Skeletal muscle satellite cell (primary cell): ENCODE measurements around the gene SF3B1. TPM values are rescaled to one million over a fixed set of nuclear protein-coding genes. Genes with fewer than 3 reads are reported as not detected.
"Not testable (repeated sequence)": the region's sequence is repeated elsewhere in the genome, so short reads cannot be mapped to it uniquely, and the experiment has no call there.

Experiments
- H3K27me3 ChIP-seq: 2 replicates; pipeline ENCODE4 v1.7.0; 2013; ENCODE audit warnings: low read length; ENCODE audit not compliant: control insufficient read depth, insufficient read depth
- H3K36me3 ChIP-seq: 2 replicates; pipeline ENCODE4 v1.7.0; 2013; ENCODE audit warnings: mild to moderate bottlenecking, control low read depth, low read length; ENCODE audit not compliant: insufficient read depth
- H3K4me1 ChIP-seq: 2 replicates; pipeline ENCODE4 v1.7.0; 2013; ENCODE audit warnings: low read length; ENCODE audit not compliant: control insufficient read depth, insufficient read depth
- H3K4me2 ChIP-seq: 2 replicates; pipeline ENCODE4 v1.7.0; 2013; ENCODE audit warnings: mild to moderate bottlenecking, low read length
- H3K4me3 ChIP-seq: 2 replicates; pipeline ENCODE4 v1.7.0; 2013; ENCODE audit warnings: low read length
- H3K9ac ChIP-seq: 2 replicates; pipeline ENCODE4 v1.7.0; 2013; ENCODE audit warnings: mild to moderate bottlenecking, low read depth, low read length, moderate library complexity
- H3K9me3 ChIP-seq: replicated peaks from 2 replicates; pipeline ENCODE4 v1.7.0; 2013; ENCODE audit warnings: mild to moderate bottlenecking, control low read depth, low read length
- small RNA-seq: library from RNA; depleted of rRNA; stranded (forward); fragments of <200 nt; gene quantifications from one replicate; pipeline ENCODE3, GENCODE V24; 2012

Gene SF3B1

GRCh38 chr2:197356136-197356535, 78.7 kb downstream of the SF3B1 start:
- H3K9ac ChIP-seq, result no peak overlapping the region
- no peak overlapping the region for H3K4me3 ChIP-seq
- H3K4me2 ChIP-seq, result no peak overlapping the region
- no peaks in the 10 kb centered on the region for H3K36me3 ChIP-seq
- H3K27me3 ChIP-seq, result no peaks in the 10 kb centered on the region
- H3K9me3 ChIP-seq, result no peaks in the 10 kb centered on the region
- H3K4me1 ChIP-seq, result peaks cover 8% of the 10 kb centered on the region

- Histone ChIP-seq H3K9me3 (no peaks in the 10 kb centered on the region), H3K9ac (no peak overlapping the region)
Measured at GRCh38 chr2:197354169-197354558, 80.7 kb downstream of the SF3B1 start.

GRCh38 chr2:197353393-197354168, 81.2 kb downstream of the SF3B1 start:
- no peaks in the 10 kb centered on the region for H3K4me1 ChIP-seq
- no peak overlapping the region for H3K9ac ChIP-seq
- H3K4me3 ChIP-seq, result no peak overlapping the region
- no peaks in the 10 kb centered on the region for H3K27me3 ChIP-seq
- H3K4me2 ChIP-seq, result no peak overlapping the region
- H3K36me3 ChIP-seq, result no peaks in the 10 kb centered on the region
- H3K9me3 ChIP-seq, result no peaks in the 10 kb centered on the region

More at GRCh38 chr2:197354169-197354558, 80.7 kb downstream of the SF3B1 start:
- Histone ChIP-seq H3K4me2 (no peak overlapping the region), H3K4me1 (no peaks in the 10 kb centered on the region), H3K36me3 (no peaks in the 10 kb centered on the region), H3K4me3 (no peak overlapping the region), H3K27me3 (no peaks in the 10 kb centered on the region)

GRCh38 chr2:197349699-197350098, 85.1 kb downstream of the SF3B1 start:
- Histone ChIP-seq H3K27me3 (no peaks in the 10 kb centered on the region), H3K4me1 (no peaks in the 10 kb centered on the region), H3K9ac (no peak overlapping the region), H3K4me2 (no peak overlapping the region), H3K36me3 (no peaks in the 10 kb centered on the region), H3K9me3 (no peaks in the 10 kb centered on the region), H3K4me3 (no peak overlapping the region)

- no peaks in the 10 kb centered on the region for H3K27me3 ChIP-seq
- H3K4me1 ChIP-seq, result no peaks in the 10 kb centered on the region
- no peak overlapping the region for H3K4me3 ChIP-seq
- H3K4me2 ChIP-seq, result no peak overlapping the region
- no peaks in the 10 kb centered on the region for H3K9me3 ChIP-seq
- H3K36me3 ChIP-seq, result no peaks in the 10 kb centered on the region
- no peak overlapping the region for H3K9ac ChIP-seq
Measured at GRCh38 chr2:197348721-197349360, 86.0 kb downstream of the SF3B1 start.

- H3K36me3 ChIP-seq, result no peaks in the 10 kb centered on the region
- H3K4me1 ChIP-seq, result no peaks in the 10 kb centered on the region
- H3K9me3 ChIP-seq, result no peaks in the 10 kb centered on the region
- H3K4me3 ChIP-seq, result no peak overlapping the region
- H3K4me2 ChIP-seq, result no peak overlapping the region
- no peaks in the 10 kb centered on the region for H3K27me3 ChIP-seq
- H3K9ac ChIP-seq, result no peak overlapping the region
Measured at GRCh38 chr2:197345846-197346370, 88.9 kb downstream of the SF3B1 start.

GRCh38 chr2:197343968-197344367, 90.9 kb downstream of the SF3B1 start:
- H3K9me3 ChIP-seq, H3K4me2 ChIP-seq, H3K4me3 ChIP-seq, H3K9ac ChIP-seq, H3K36me3 ChIP-seq, H3K27me3 ChIP-seq, H3K4me1 ChIP-seq: not testable (repeated sequence)

- Histone ChIP-seq H3K9me3 (no peaks in the 10 kb centered on the region), H3K4me2 (no peak overlapping the region), H3K9ac (no peak overlapping the region), H3K36me3 (no peaks in the 10 kb centered on the region), H3K4me1 (no peaks in the 10 kb centered on the region), H3K4me3 (no peak overlapping the region), H3K27me3 (no peaks in the 10 kb centered on the region)
Measured at GRCh38 chr2:197340591-197340990, 94.2 kb downstream of the SF3B1 start.

Small RNA genes within 50 kb of the gene (small RNA-seq; reads per million reads assigned to genes)
- gene RF00394 (not detected), gene RNU6-1029P (not detected)
